Measurements from ENCODE around the gene THG1L.
A peak's percentile ranks its signal among the peaks of the same experiment; 100 is the strongest.

The THG1L gene

DNA sequence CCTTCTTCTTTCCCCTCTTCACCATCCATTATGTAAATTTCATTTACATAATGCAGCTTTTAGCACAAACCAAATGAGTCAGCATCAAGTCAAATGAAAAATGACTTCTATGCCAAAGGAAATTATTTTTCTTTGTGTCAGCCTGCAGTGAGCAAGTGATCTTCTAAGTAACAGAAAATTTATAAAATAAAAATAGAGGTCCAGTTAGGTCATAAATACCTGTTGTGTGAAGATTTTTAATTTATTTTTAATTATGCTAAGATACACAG lies 16.7 kb upstream of the THG1L start:
- H3K9me3 ChIP-seq (ENCODE audit: low read length), result no peaks in the 10 kb centered on the region
- H3K4me3 ChIP-seq (ENCODE audit: low read depth, low read length, poor library complexity, severe bottlenecking), result no peak overlapping the region
- H3K9ac ChIP-seq (ENCODE audit: low read length), result no peak overlapping the region
- H3F3A ChIP-seq (ENCODE audit: insufficient read depth, low read length), result no peaks in the 10 kb centered on the region
- no peaks in the 10 kb centered on the region for H3K27me3 ChIP-seq (ENCODE audit: insufficient read depth, low read length)
- H4K20me1 ChIP-seq (ENCODE audit: insufficient read depth, low read length), result no peaks in the 10 kb centered on the region
- H2AFZ ChIP-seq (ENCODE audit: low read length), result no peak overlapping the region
- H3K79me2 ChIP-seq (ENCODE audit: insufficient read depth, low read length), result no peaks in the 10 kb centered on the region
- TF ChIP-seq, protein P1, sequence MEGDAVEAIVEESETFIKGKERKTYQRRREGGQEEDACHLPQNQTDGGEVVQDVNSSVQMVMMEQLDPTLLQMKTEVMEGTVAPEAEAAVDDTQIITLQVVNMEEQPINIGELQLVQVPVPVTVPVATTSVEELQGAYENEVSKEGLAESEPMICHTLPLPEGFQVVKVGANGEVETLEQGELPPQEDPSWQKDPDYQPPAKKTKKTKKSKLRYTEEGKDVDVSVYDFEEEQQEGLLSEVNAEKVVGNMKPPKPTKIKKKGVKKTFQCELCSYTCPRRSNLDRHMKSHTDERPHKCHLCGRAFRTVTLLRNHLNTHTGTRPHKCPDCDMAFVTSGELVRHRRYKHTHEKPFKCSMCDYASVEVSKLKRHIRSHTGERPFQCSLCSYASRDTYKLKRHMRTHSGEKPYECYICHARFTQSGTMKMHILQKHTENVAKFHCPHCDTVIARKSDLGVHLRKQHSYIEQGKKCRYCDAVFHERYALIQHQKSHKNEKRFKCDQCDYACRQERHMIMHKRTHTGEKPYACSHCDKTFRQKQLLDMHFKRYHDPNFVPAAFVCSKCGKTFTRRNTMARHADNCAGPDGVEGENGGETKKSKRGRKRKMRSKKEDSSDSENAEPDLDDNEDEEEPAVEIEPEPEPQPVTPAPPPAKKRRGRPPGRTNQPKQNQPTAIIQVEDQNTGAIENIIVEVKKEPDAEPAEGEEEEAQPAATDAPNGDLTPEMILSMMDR (IDR thresholded peaks at IDR 0.05; ENCODE audit: low read length), result no peak
- TF ChIP-seq EZH2 (IDR thresholded peaks at IDR 0.05; ENCODE audit: borderline replicate concordance, low read length), result no peak
- no peaks in the 10 kb centered on the region for H3K36me3 ChIP-seq (ENCODE audit: insufficient read depth, low read length)
- no peaks in the 10 kb centered on the region for H3K4me1 ChIP-seq (ENCODE audit: insufficient read depth, low read length, severe bottlenecking)
- H3K9me2 ChIP-seq (ENCODE audit: low read depth, low read length), result no peaks in the 10 kb centered on the region
- no peak overlapping the region for H3K27ac ChIP-seq (ENCODE audit: low read depth, low read length, poor library complexity, severe bottlenecking)
- H3K4me2 ChIP-seq (ENCODE audit: low read length), result no peak overlapping the region

DNA sequence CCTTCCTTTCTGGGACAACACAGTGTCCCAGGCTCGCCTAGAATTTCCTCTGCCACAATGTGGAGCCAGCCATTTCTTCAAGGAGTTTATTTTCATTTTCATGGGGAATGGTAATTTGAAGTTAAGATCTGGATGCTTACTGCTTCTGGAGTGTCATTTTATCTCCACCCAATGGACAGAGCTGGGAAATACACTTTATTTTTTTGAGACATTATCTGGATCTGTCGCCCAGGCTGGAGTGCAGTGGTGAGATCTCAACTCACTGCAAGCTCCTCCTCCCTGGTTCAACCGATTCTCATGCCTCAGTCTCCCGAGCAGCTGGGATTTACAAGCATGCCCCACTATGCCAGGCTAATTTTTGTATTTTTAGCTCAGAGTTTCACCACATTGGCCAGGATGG lies 12.7 kb upstream of the THG1L start:
- no peak overlapping the region for H3K27ac ChIP-seq (ENCODE audit: low read depth, low read length, poor library complexity, severe bottlenecking)
- no peak overlapping the region for H3K9ac ChIP-seq (ENCODE audit: low read length)
- H3K27me3 ChIP-seq (ENCODE audit: insufficient read depth, low read length), result no peaks in the 10 kb centered on the region
- TF ChIP-seq, protein P1 (IDR thresholded peaks at IDR 0.05; ENCODE audit: low read length), result peak; percentile 48
- TF ChIP-seq EZH2 (IDR thresholded peaks at IDR 0.05; ENCODE audit: borderline replicate concordance, low read length), result no peak
- H2AFZ ChIP-seq (ENCODE audit: low read length), result no peak overlapping the region
- no peaks in the 10 kb centered on the region for H3F3A ChIP-seq (ENCODE audit: insufficient read depth, low read length)
- no peak overlapping the region for H3K4me3 ChIP-seq (ENCODE audit: low read depth, low read length, poor library complexity, severe bottlenecking)
- no peaks in the 10 kb centered on the region for H3K4me1 ChIP-seq (ENCODE audit: insufficient read depth, low read length, severe bottlenecking)
- no peaks in the 10 kb centered on the region for H3K9me3 ChIP-seq (ENCODE audit: low read length)
- no peaks in the 10 kb centered on the region for H3K36me3 ChIP-seq (ENCODE audit: insufficient read depth, low read length)
- no peaks in the 10 kb centered on the region for H4K20me1 ChIP-seq (ENCODE audit: insufficient read depth, low read length)
- H3K79me2 ChIP-seq (ENCODE audit: insufficient read depth, low read length), result no peaks in the 10 kb centered on the region
- H3K9me2 ChIP-seq (ENCODE audit: low read depth, low read length), result no peaks in the 10 kb centered on the region
- no peak overlapping the region for H3K4me2 ChIP-seq (ENCODE audit: low read length)

DNA sequence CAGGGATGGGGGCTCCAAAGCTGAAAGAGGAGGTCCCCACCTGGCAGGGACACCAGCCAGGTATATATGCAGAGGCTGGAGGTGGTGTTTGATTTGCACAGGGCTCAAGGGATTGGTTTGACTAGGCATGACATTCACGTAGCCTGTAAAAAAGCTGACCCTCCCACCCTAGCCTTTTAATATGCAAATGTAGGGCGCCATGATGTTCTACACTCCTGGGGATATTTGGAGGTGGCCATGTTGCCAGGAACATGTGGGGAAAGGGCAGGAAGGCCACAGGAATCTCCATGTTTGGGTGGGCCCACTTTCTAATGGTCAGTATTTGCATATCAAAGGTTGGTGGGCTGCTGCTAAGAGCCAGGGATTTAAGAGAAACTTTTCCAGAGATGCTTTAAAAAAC lies 12.0 kb upstream of the THG1L start:
- no peaks in the 10 kb centered on the region for H3F3A ChIP-seq (ENCODE audit: insufficient read depth, low read length)
- H3K9me3 ChIP-seq (ENCODE audit: low read length), result no peaks in the 10 kb centered on the region
- TF ChIP-seq, protein P1 (IDR thresholded peaks at IDR 0.05; ENCODE audit: low read length), result no peak
- no peak for TF ChIP-seq EZH2 (IDR thresholded peaks at IDR 0.05; ENCODE audit: borderline replicate concordance, low read length)
- H2AFZ ChIP-seq (ENCODE audit: low read length), result no peak overlapping the region
- no peaks in the 10 kb centered on the region for H3K27me3 ChIP-seq (ENCODE audit: insufficient read depth, low read length)
- H3K9me2 ChIP-seq (ENCODE audit: low read depth, low read length), result no peaks in the 10 kb centered on the region
- no peak overlapping the region for H3K27ac ChIP-seq (ENCODE audit: low read depth, low read length, poor library complexity, severe bottlenecking)
- H3K4me3 ChIP-seq (ENCODE audit: low read depth, low read length, poor library complexity, severe bottlenecking), result no peak overlapping the region
- H4K20me1 ChIP-seq (ENCODE audit: insufficient read depth, low read length), result no peaks in the 10 kb centered on the region
- H3K4me2 ChIP-seq (ENCODE audit: low read length), result no peak overlapping the region
- H3K4me1 ChIP-seq (ENCODE audit: insufficient read depth, low read length, severe bottlenecking), result no peaks in the 10 kb centered on the region
- no peak overlapping the region for H3K9ac ChIP-seq (ENCODE audit: low read length)
- no peaks in the 10 kb centered on the region for H3K79me2 ChIP-seq (ENCODE audit: insufficient read depth, low read length)
- no peaks in the 10 kb centered on the region for H3K36me3 ChIP-seq (ENCODE audit: insufficient read depth, low read length)
